Natural killer cell treated with Interleukin-12 subunit alpha and Interleukin-12 subunit beta and Interleukin-15 and Interleukin-18, amount 100 ng/mL, for 72 hours (primary cell): ENCODE data around the gene IRAG1. TPM values are rescaled to one million over a fixed set of nuclear protein-coding genes. Genes with fewer than 3 reads are reported as not detected.

Experiments used
- total RNA-seq, 2 donors: library from RNA; stranded (reverse); gene quantifications; one replicate each; pipeline ENCODE4 v1.2.3, GENCODE V29; 2022

The IRAG1 gene
- total RNA-seq, 2 donors from 2014 or later = not detected

Other genes starting within 250 kb of the IRAG1 start
- gene AMPD3, start 238.5 kb downstream of the IRAG1 start, total RNA-seq = 10 to 100 TPM; 10.9 to 11.3 TPM
- gene RNF141, start 152.6 kb downstream of the IRAG1 start, total RNA-seq = 10 to 100 TPM in 1 of 2 donors, 1 to 10 TPM in 1; 9.5 to 12.7 TPM
- not detected for gene LYVE1, start 125.1 kb downstream of the IRAG1 start, total RNA-seq
- gene CTR9, start 57.5 kb upstream of the IRAG1 start, total RNA-seq = 10 to 100 TPM; 42.9 to 45.7 TPM
- 1,000 to 10,000 TPM in 1 of 2 donors, 100 to 1,000 TPM in 1; 997 to 1,080 TPM for gene EIF4G2, start 115.2 kb upstream of the IRAG1 start, total RNA-seq
- 10 to 100 TPM; 34.5 to 37.1 TPM for gene ZBED5, start 164.3 kb upstream of the IRAG1 start, total RNA-seq